Measurements from ENCODE around the gene HSPBAP1. TPM values are rescaled to one million over a fixed set of nuclear protein-coding genes. Genes with fewer than 3 reads are reported as not detected.

The HSPBAP1 gene
- total and polyA plus RNA-seq, 2 of the 4 experiments (the other 2 are of a cell fraction) = 2.6 to 4.8 TPM

DNA sequence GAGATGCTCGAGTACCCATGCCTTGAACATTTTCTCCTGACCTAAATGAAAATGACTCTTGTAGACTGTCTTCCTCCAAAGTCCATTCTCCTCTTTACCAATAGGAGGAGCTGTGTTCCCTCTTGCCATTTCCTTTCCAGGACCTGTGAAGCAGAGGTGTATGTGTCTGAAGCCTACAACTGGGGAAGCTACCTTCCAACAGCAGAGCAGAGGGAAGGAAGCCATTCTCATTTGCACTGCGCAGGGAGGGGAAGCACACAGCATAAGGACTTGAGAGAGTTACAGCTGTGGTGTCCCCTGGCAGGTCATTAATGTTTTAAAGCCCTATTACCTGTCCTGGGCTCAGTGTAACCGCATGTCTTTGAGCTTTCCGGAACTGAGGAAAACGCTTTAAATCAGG lies 38.7 kb downstream of the HSPBAP1 start:
- in situ Hi-C loops (cut with MboI; ENCODE audit: low sequenced_read_pairs) (no loop called here), intact Hi-C loops (cut with micrococcal nuclease) (no loop called here), dilution Hi-C loops (cut with HindIII; ENCODE audit: low sequenced_read_pairs, unreplicated experiment) (no loop called here)
- ATAC-seq (ENCODE audit: low read depth) (peak; percentile 64), DNase-seq (peak; percentile 44)
- no peak overlapping the region for H2BK20ac ChIP-seq (ENCODE audit: low read depth, low read length)
- no peak overlapping the region for H2AK5ac ChIP-seq (ENCODE audit: low read depth, low read length)
- no peak overlapping the region for H3K56ac ChIP-seq (ENCODE audit: extremely low read depth, insufficient read depth, low read length)
- H3K27me3 ChIP-seq (ENCODE audit: control insufficient read depth, insufficient read depth, low read length) = no peaks in the 10 kb centered on the region
- no peaks in the 10 kb centered on the region for H3K79me1 ChIP-seq (ENCODE audit: low read depth in 1 of 2, low read length in 2 of 2)
- no peak overlapping the region for H2BK15ac ChIP-seq (ENCODE audit: low read depth, low read length)
- TF ChIP-seq RFX5 (IDR thresholded peaks at IDR 0.05; ENCODE audit: low read depth, low read length) (no peak), CHD1 (IDR thresholded peaks at IDR 0.05; ENCODE audit: low read depth, low read length) (no peak), CEBPB (IDR thresholded peaks at IDR 0.05; ENCODE audit: low read depth, low read length) (no peak), MXI1 (IDR thresholded peaks at IDR 0.05; ENCODE audit: borderline replicate concordance, low read depth, low read length) (no peak), FOS (IDR thresholded peaks at IDR 0.05; ENCODE audit: low read depth, low read length) (no peak), POLR2A (IDR thresholded peaks at IDR 0.05; ENCODE audit: low read depth, low read length) (no peak), MAFK (IDR thresholded peaks at IDR 0.05; ENCODE audit: low read depth, low read length) (no peak), BHLHE40 (IDR thresholded peaks at IDR 0.05; ENCODE audit: low read depth, low read length) (no peak), NFE2L2 (IDR thresholded peaks at IDR 0.05; ENCODE audit: low read depth, low read length) (no peak), RCOR1 (IDR thresholded peaks at IDR 0.05; ENCODE audit: insufficient replicate concordance, low read length) (no peak), MAZ (IDR thresholded peaks at IDR 0.05; ENCODE audit: borderline replicate concordance, low read depth, low read length) (no peak), RAD21 (IDR thresholded peaks at IDR 0.05; ENCODE audit: low read length) (peak; percentile 67), SMC3 (IDR thresholded peaks at IDR 0.05; ENCODE audit: low read depth, low read length) (peak; percentile 49; the same call in 1 of the 2 replicates)
- TF ChIP-seq, protein P1, sequence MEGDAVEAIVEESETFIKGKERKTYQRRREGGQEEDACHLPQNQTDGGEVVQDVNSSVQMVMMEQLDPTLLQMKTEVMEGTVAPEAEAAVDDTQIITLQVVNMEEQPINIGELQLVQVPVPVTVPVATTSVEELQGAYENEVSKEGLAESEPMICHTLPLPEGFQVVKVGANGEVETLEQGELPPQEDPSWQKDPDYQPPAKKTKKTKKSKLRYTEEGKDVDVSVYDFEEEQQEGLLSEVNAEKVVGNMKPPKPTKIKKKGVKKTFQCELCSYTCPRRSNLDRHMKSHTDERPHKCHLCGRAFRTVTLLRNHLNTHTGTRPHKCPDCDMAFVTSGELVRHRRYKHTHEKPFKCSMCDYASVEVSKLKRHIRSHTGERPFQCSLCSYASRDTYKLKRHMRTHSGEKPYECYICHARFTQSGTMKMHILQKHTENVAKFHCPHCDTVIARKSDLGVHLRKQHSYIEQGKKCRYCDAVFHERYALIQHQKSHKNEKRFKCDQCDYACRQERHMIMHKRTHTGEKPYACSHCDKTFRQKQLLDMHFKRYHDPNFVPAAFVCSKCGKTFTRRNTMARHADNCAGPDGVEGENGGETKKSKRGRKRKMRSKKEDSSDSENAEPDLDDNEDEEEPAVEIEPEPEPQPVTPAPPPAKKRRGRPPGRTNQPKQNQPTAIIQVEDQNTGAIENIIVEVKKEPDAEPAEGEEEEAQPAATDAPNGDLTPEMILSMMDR (conservative IDR thresholded peaks at IDR 0.05; ENCODE audit: low read depth, low read length) = peak; percentile 69
- TF ChIP-seq, protein P2, sequence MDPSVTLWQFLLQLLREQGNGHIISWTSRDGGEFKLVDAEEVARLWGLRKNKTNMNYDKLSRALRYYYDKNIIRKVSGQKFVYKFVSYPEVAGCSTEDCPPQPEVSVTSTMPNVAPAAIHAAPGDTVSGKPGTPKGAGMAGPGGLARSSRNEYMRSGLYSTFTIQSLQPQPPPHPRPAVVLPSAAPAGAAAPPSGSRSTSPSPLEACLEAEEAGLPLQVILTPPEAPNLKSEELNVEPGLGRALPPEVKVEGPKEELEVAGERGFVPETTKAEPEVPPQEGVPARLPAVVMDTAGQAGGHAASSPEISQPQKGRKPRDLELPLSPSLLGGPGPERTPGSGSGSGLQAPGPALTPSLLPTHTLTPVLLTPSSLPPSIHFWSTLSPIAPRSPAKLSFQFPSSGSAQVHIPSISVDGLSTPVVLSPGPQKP (IDR thresholded peaks at IDR 0.05; ENCODE audit: borderline replicate concordance, low read depth, low read length) = no peak
- TF ChIP-seq, protein P3, sequence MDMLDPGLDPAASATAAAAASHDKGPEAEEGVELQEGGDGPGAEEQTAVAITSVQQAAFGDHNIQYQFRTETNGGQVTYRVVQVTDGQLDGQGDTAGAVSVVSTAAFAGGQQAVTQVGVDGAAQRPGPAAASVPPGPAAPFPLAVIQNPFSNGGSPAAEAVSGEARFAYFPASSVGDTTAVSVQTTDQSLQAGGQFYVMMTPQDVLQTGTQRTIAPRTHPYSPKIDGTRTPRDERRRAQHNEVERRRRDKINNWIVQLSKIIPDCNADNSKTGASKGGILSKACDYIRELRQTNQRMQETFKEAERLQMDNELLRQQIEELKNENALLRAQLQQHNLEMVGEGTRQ (IDR thresholded peaks at IDR 0.05; ENCODE audit: low read depth, low read length) = no peak
- H4K20me1 ChIP-seq (ENCODE audit: insufficient read depth, low read length) = no peaks in the 10 kb centered on the region
- peaks cover 2% of the 10 kb centered on the region; the same call in 1 of the 2 replicates for H3K36me3 ChIP-seq (ENCODE audit: control insufficient read depth, insufficient read depth, low read length)
- H4K8ac ChIP-seq (ENCODE audit: low read depth in 2 of 2, low read length in 2 of 2) = no peak overlapping the region
- H3K18ac ChIP-seq (ENCODE audit: low read depth, low read length) = no peak overlapping the region
- H3K9me1 ChIP-seq (ENCODE audit: insufficient read depth, low read length) = peaks cover 3% of the 10 kb centered on the region; the same call in 1 of the 2 replicates
- BruUV-seq (replicated peaks) = no TSS peak
- no peak overlapping the region for H3K27ac ChIP-seq (ENCODE audit: insufficient read depth, low read length)
- H2AFZ ChIP-seq (replicated peaks; ENCODE audit: low read length, poor library complexity) = peak overlapping the region; percentile 56
- H3K9ac ChIP-seq (ENCODE audit: low read depth, low read length) = no peak overlapping the region
- H3K4me2 ChIP-seq (ENCODE audit: low read depth, low read length) = no peak overlapping the region
- H4K5ac ChIP-seq (ENCODE audit: low read depth, low read length) = no peak overlapping the region
- no peak overlapping the region for H2AK9ac ChIP-seq (replicated peaks; ENCODE audit: low read depth, low read length, poor library complexity)
- ChIA-PET POLR2A (ENCODE audit: unreplicated experiment) (no interaction called here), CTCF (interaction anchor here (0.5 to 1.5 kb wide), 6 partner anchors 9 to 314 kb away, joined by 3 to 6 read pairs (median 4); no protein-coding TSS in a partner anchor)
- H2BK5ac ChIP-seq (ENCODE audit: low read depth, low read length, poor library complexity, severe bottlenecking) = no peak overlapping the region
- H4K91ac ChIP-seq (ENCODE audit: insufficient read depth, low read depth, low read length) = no peak overlapping the region
- no peaks in the 10 kb centered on the region for H3K9me3 ChIP-seq (ENCODE audit: control insufficient read depth, insufficient read depth, low read length)
- H3K4me3 ChIP-seq (ENCODE audit: insufficient read depth, low read depth, low read length) = no peak overlapping the region
- no peak overlapping the region for H2BK120ac ChIP-seq (ENCODE audit: low read depth, low read length)
- H3K23ac ChIP-seq (ENCODE audit: low read depth, low read length) = no peak overlapping the region
- no peak overlapping the region for H3K14ac ChIP-seq (replicated peaks; ENCODE audit: low read depth, low read length)
- H3K4me1 ChIP-seq (ENCODE audit: control insufficient read depth, insufficient read depth, low read length) = no peaks in the 10 kb centered on the region; the same call in 1 of the 2 replicates
- no CpG with 5 or more reads among the region's 5 CpGs for WGBS, 2 experiments (ENCODE audit: extremely low coverage in 2 of 2, insufficient read length in 1 of 2)
- no peak overlapping the region; the same call in 1 of the 2 replicates for H3K4ac ChIP-seq (ENCODE audit: low read depth, low read length)
